Endothelial cell of umbilical vein (primary cell): ENCODE results near the gene ADCY2.

Experiments used
- CTCF ChIP-seq, 2 donors: IDR thresholded peaks; 1 replicate in 1 of 2; 2 replicates in 1 of 2; pipeline ENCODE4 v1.5.1; 2011; ENCODE audit warnings: low read length in 2 of 2, mild to moderate bottlenecking in 2 of 2, moderate library complexity in 2 of 2, control low read depth in 1 of 2, inconsistent platforms in 1 of 2, low read depth in 1 of 2; ENCODE audit not compliant: insufficient read depth in 1 of 2; ENCODE audit errors: extremely low read depth in 1 of 2
- MYC ChIP-seq: IDR thresholded peaks from one replicate; pipeline ENCODE4 v1.6.1; 2011; ENCODE audit warnings: mild to moderate bottlenecking, low read depth, low read length
- POLR2A ChIP-seq: IDR thresholded peaks from 2 replicates; pipeline ENCODE4 v1.6.1; 2012; ENCODE audit warnings: low read depth, mild to moderate bottlenecking, control low read depth, low read length

GRCh38 chr5:7436521-7436920, 40.6 kb downstream of the ADCY2 start:
- TF ChIP-seq POLR2A (no peak), CTCF (IDR thresholded peaks at IDR 0.05; ENCODE audit: extremely low read depth in 1 of 2, insufficient read depth in 1 of 2, low read depth in 1 of 2, low read length in 2 of 2) (no peak), MYC (no peak)
